Measurements from ENCODE around the gene TRAP1.

DNA sequence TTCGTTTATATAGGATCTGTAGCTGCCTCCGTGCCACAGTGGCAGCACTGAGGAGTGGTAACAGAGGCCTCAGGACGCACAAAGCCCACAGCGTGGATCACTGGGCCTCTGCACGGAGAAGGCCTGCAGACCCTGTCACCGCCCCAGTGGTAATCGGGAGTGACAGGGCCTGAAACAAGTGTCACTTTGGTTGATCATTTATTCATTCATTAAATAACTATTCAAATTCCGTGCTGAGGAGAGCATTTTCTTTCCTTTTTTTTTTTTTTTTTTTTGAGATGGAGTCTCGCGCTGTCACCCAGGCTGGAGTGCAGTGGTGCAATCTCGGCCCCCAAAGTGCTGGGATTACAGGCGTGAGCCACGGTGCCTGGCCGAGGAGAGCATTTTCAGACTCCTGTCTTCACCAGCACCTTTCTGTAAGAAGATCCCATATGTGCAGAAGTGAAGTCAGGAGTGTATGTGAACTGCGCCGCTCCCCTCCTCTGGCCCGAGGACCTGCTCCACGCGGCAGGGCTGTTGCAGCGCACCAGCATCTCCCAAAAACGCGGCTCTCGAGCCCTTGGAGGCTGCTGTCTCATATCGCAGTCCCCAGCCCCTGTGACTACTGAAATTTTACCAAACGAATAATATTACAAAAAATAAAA lies 44.9 kb upstream of the TRAP1 start:
- no peak for TF ChIP-seq CTCF (conservative IDR thresholded peaks at IDR 0.05)
- TF ChIP-seq EZH2 (IDR thresholded peaks at IDR 0.05; ENCODE audit: low read depth): no peak

Data from PC-9 (cell line).